Vagina (tissue), 2 donors: Measurements from ENCODE around the gene JSRP1. TPM values are rescaled to one million over a fixed set of nuclear protein-coding genes. Genes with fewer than 3 reads are reported as not detected.

Experiments
- DNase-seq, 2 donors: peaks; one replicate each; pipeline ENCODE4 v3.0.0-alpha.2; 2017; ENCODE audit errors: extremely low spot score in 2 of 2
- H3K27ac ChIP-seq: fragments of 200-600 bp; sonication (generic); one replicate; pipeline ENCODE4 v1.5.1; 2019
- H3K27me3 ChIP-seq: fragments of 200-600 bp; sonication (generic); one replicate; pipeline ENCODE4 v1.5.1; 2019
- H3K36me3 ChIP-seq, 2 donors: fragments of 200-600 bp; sonication (generic); one replicate each; pipeline ENCODE4 v1.5.1; 2017 to 2019
- H3K4me1 ChIP-seq: fragments of 200-600 bp; sonication (generic); one replicate; pipeline ENCODE4 v1.5.1; 2019
- H3K4me3 ChIP-seq, 2 donors: fragments of 200-600 bp; sonication (generic); 1 replicate in 1 of 2; 2 replicates in 1 of 2; pipeline ENCODE4 v1.5.1; 2016 to 2019
- H3K9me3 ChIP-seq: fragments of 200-600 bp; sonication (generic); one replicate; pipeline ENCODE4 v1.5.1; 2019
- POLR2A ChIP-seq, 2 donors: fragments of 450-650 bp; IDR thresholded peaks; one replicate each; pipeline ENCODE4 v1.6.1; 2017; ENCODE audit warnings: antibody characterized with exemption in 2 of 2, mild to moderate bottlenecking in 2 of 2, moderate library complexity in 2 of 2
- POLR2AphosphoS5 ChIP-seq, 2 donors: sonication (generic); formaldehyde crosslinking; IDR thresholded peaks; one replicate each; pipeline ENCODE4 v1.9.0; 2017; ENCODE audit warnings: antibody characterized with exemption in 2 of 2, mild to moderate bottlenecking in 2 of 2, low read depth in 1 of 2; ENCODE audit not compliant: insufficient read depth in 1 of 2
- intact Hi-C: fragments of 100-400 bp; cut with DNase I; formaldehyde crosslinking; loops from one replicate; pipeline ENCODE4 v1.15.1; 2023
- microRNA counts, 2 donors: library from miRNA; unstranded; fragments of <30 nt; microRNA quantifications; one replicate each; lab custom pipeline; 2016 to 2017
- microRNA-seq: library from miRNA; unstranded; fragments of <30 nt; microRNA quantifications from one replicate; pipeline ENCODE4, GENCODE V29; 2017; ENCODE audit warnings: borderline number of aligned reads, borderline replicate concordance
- small RNA-seq: library from RNA; depleted of rRNA; stranded (forward); fragments of <200 nt; gene quantifications from one replicate; pipeline ENCODE3, GENCODE V24; 2016
- total RNA-seq: library from RNA; depleted of rRNA; stranded (reverse); fragments of >200 nt; gene quantifications from one replicate; pipeline ENCODE4 v1.2.3, GENCODE V29; 2016
- TF ChIP-seq, protein P1 (sequence below), 3 experiments: fragments of 450-650 bp in 2 of 3; fragments of 200-600 bp in 1 of 3; sonication (generic) in 1 of 3; IDR thresholded peaks; one replicate each; pipeline ENCODE4 v1.5.1; 2017 to 2019; ENCODE audit warnings: antibody characterized with exemption in 3 of 3, mild to moderate bottlenecking in 2 of 3, moderate library complexity in 2 of 3

Gene JSRP1
- total RNA-seq, 1 donor from 2014 or later, result not detected

DNA sequence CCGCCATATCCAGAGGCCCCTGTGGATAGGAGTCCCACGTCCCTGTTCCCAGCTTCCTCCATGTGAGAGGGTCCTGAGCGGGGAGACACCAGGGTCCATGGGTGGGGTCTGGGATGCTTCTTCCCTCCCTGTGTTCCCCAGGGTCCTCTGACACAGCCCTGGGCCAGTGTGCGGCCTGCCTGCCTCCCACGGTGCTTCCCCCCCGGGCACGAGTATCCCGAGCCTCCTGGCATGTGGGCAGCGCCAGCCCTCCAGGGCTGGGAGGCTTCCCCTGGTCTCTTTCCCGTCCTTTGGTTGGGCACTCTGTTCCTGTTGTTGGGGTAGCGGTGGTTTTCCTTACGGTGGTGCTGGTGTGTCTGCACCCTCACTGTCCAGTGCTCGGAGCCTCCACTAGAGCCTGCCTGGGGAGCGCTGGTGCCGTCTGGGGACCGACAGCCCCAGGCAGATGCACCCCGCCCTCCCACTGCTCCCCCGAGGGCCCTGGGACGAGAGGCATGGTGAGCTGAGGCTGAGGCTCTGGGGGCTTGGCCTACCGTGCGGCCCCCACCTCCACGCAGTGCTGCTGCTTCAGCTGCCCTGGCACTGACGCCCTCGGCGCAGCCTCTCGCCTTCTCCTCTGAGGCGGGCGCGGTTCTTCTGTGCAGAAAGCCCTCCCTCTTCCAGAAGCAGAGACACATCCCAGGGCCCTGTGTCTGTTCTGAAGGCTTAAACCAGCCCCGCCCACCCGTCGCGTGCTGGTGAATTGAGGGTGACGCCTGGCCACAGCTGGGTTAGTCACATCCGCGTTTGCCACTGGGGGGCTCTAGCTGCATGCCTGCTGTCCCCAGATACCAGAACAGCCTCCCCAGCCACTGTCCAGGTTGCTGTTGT lies 48.0 kb downstream of the JSRP1 start:
- peaks cover 27% of the 10 kb centered on the region for H3K4me1 ChIP-seq

DNA sequence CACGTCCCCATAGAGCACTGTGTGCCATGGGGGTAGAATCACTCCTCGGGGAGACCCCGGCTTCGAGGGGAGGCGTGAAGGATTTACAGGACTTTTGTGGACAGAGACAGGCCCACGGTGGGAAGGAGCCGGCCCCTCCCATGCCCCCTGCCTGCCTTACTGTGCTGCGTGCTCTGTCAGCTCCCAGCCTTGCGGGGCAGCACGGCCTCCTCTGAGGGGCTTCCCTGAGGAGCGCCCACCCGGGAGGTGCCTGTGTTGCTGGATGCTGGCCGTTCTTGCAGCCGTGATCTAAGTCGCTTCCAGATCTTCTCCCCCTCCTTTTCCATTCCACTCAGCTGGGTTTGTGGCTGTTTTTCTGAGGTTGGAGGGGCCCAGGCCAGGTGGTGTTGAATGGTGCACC lies 49.2 kb downstream of the JSRP1 start:
- H3K4me3 ChIP-seq, result no peak overlapping the region
- H3K9me3 ChIP-seq, result no peaks in the 10 kb centered on the region
- H3K4me1 ChIP-seq, result peaks cover 27% of the 10 kb centered on the region
- H3K27ac ChIP-seq, result no peak overlapping the region
- no peak for TF ChIP-seq POLR2AphosphoS5 (IDR thresholded peaks at IDR 0.05; ENCODE audit: insufficient read depth in 1 of 2, low read depth in 1 of 2)
- TF ChIP-seq POLR2A (IDR thresholded peaks at IDR 0.05), result no peak
- TF ChIP-seq, protein P1, sequence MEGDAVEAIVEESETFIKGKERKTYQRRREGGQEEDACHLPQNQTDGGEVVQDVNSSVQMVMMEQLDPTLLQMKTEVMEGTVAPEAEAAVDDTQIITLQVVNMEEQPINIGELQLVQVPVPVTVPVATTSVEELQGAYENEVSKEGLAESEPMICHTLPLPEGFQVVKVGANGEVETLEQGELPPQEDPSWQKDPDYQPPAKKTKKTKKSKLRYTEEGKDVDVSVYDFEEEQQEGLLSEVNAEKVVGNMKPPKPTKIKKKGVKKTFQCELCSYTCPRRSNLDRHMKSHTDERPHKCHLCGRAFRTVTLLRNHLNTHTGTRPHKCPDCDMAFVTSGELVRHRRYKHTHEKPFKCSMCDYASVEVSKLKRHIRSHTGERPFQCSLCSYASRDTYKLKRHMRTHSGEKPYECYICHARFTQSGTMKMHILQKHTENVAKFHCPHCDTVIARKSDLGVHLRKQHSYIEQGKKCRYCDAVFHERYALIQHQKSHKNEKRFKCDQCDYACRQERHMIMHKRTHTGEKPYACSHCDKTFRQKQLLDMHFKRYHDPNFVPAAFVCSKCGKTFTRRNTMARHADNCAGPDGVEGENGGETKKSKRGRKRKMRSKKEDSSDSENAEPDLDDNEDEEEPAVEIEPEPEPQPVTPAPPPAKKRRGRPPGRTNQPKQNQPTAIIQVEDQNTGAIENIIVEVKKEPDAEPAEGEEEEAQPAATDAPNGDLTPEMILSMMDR (IDR thresholded peaks at IDR 0.05), result no peak
- intact Hi-C loops, result no loop called here
- no peak for DNase-seq
- peaks cover 3 to 30% of the 10 kb centered on the region in 2 donors for H3K36me3 ChIP-seq
- no peaks in the 10 kb centered on the region for H3K27me3 ChIP-seq

More for the DNA sequence above, 48.0 kb downstream of the JSRP1 start:
- no peak overlapping the region for H3K4me3 ChIP-seq
- DNase-seq, result no peak
- peak overlapping the region; percentile 21 for H3K27ac ChIP-seq
- TF ChIP-seq POLR2A (IDR thresholded peaks at IDR 0.05) (no peak), POLR2AphosphoS5 (IDR thresholded peaks at IDR 0.05; ENCODE audit: insufficient read depth in 1 of 2, low read depth in 1 of 2) (peak in 1 of 2 donors; percentile 18)
- TF ChIP-seq, protein P1 (IDR thresholded peaks at IDR 0.05), result no peak
- intact Hi-C loops, result no loop called here
- H3K36me3 ChIP-seq, result peaks cover 3 to 33% of the 10 kb centered on the region in 2 donors
- H3K27me3 ChIP-seq, result no peaks in the 10 kb centered on the region
- no peaks in the 10 kb centered on the region for H3K9me3 ChIP-seq

DNA sequence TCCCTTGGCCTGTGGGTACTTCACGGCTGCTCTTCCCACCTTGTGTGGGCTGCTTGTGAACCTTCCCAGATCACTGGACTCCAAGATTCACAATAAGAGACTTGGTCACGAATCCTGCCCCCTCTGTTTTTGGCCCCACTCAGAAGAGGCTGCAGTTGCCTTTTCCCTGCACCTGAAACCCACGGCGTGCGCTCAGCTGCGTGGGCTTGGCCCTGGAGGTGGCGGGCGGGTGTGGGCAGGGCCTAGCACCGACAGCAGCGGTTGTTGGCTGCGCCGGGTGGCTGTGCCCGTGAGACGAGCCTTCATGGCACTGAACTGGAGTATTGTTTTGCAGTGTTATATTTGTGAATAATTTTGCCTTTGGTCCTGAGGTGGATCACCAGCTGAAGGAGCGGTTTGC lies 53.9 kb downstream of the JSRP1 start:
- H3K36me3 ChIP-seq, result peaks cover 0 to 21% of the 10 kb centered on the region in 2 donors
- H3K27me3 ChIP-seq, result no peaks in the 10 kb centered on the region

More for the DNA sequence above, 53.9 kb downstream of the JSRP1 start:
- peaks cover 17% of the 10 kb centered on the region for H3K4me1 ChIP-seq
- H3K27ac ChIP-seq, result no peak overlapping the region
- no peak for DNase-seq
- H3K9me3 ChIP-seq, result no peaks in the 10 kb centered on the region
- H3K4me3 ChIP-seq, result no peak overlapping the region
- intact Hi-C loops, result no loop called here
- TF ChIP-seq POLR2A (IDR thresholded peaks at IDR 0.05) (no peak), POLR2AphosphoS5 (IDR thresholded peaks at IDR 0.05; ENCODE audit: insufficient read depth in 1 of 2, low read depth in 1 of 2) (no peak)
- TF ChIP-seq, protein P1 (IDR thresholded peaks at IDR 0.05), result no peak

MicroRNA genes within 50 kb of the gene (microRNA counts, 767-probe panel; counts per million panel counts)
- 238 to 261 counts per million in 2 donors for microRNA hsa-miR-1227 (lab: Ali Mortazavi, UCI)

Small RNA genes within 50 kb of the gene (microRNA-seq; reads per million reads assigned to microRNA genes)
- gene MIR1227, result 1.9 reads per million
- gene MIR4321, result not detected

Small RNA genes within 50 kb of the gene (small RNA-seq; reads per million reads assigned to genes)
- gene MIR1227, result not detected

Other genes with a start within 250 kb of the JSRP1 start
- 81.5 TPM for gene BTBD2, start 240.7 kb downstream of the JSRP1 start, total RNA-seq
- 185 TPM for gene MKNK2, start 205.2 kb downstream of the JSRP1 start, total RNA-seq
- 50.6 TPM for gene MOB3A, start 160.1 kb downstream of the JSRP1 start, total RNA-seq
- gene IZUMO4, start 159.5 kb downstream of the JSRP1 start, total RNA-seq, result 7.9 TPM
- 62.9 TPM for gene AP3D1, start 104.9 kb downstream of the JSRP1 start, total RNA-seq
- 13.0 TPM for gene DOT1L, start 92.5 kb downstream of the JSRP1 start, total RNA-seq
- 30.7 TPM for gene PLEKHJ1, start 20.1 kb downstream of the JSRP1 start, total RNA-seq
- 71.2 TPM for gene SF3A2, start 19.6 kb downstream of the JSRP1 start, total RNA-seq
- gene AMH, start 7.1 kb downstream of the JSRP1 start, total RNA-seq, result 2.7 TPM
- gene PEAK3, start 25.8 kb upstream of the JSRP1 start, total RNA-seq, result 2.0 TPM
- gene LINGO3, start 51.7 kb upstream of the JSRP1 start, total RNA-seq, result not detected
- gene LSM7, start 72.2 kb upstream of the JSRP1 start, total RNA-seq, result 135 TPM
- gene SPPL2B, start 72.3 kb upstream of the JSRP1 start, total RNA-seq, result 54.3 TPM
- gene TMPRSS9, start 103.8 kb upstream of the JSRP1 start, total RNA-seq, result not detected
- 20.9 TPM for gene TIMM13, start 171.2 kb upstream of the JSRP1 start, total RNA-seq
- gene LMNB2, start 200.5 kb upstream of the JSRP1 start, total RNA-seq, result 41.0 TPM
- gene GADD45B, start 219.7 kb upstream of the JSRP1 start, total RNA-seq, result 181 TPM